Measurements from ENCODE around the gene TRIM3.

DNA sequence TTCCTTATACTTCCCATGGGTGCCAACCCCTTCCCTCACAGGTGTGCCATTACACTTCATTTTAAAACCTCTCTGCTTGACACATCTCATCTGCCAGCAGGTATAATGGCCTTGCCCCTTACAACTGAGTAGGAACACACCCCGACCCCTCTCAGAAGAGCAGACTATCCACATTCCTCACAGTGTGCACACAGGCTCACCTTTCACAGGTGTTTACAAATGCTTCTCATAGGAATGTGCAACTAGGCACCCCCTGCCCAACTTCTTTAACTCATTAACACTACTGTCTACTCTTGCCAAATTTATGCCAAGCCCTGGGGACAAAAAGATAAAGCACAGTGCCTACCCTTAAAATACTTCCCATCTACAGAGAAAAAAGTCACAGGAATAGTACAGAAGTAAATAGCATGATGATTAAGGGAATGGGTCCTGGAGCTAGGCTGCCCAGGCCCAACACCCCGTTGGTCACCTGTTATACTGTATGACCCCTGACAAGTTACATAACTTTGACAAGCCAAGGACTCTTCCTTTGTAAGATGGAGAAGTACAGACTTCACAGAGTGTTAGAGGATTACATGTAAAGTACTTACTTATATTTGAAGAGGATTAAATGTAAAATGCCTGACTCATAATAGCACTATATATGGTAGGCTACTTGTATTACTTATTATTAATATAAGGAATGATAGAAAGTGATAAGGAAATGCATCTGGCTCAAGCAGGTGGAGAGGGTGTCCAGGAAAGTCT, 15.2 kb downstream of the TRIM3 start:
- TF ChIP-seq, protein P1, sequence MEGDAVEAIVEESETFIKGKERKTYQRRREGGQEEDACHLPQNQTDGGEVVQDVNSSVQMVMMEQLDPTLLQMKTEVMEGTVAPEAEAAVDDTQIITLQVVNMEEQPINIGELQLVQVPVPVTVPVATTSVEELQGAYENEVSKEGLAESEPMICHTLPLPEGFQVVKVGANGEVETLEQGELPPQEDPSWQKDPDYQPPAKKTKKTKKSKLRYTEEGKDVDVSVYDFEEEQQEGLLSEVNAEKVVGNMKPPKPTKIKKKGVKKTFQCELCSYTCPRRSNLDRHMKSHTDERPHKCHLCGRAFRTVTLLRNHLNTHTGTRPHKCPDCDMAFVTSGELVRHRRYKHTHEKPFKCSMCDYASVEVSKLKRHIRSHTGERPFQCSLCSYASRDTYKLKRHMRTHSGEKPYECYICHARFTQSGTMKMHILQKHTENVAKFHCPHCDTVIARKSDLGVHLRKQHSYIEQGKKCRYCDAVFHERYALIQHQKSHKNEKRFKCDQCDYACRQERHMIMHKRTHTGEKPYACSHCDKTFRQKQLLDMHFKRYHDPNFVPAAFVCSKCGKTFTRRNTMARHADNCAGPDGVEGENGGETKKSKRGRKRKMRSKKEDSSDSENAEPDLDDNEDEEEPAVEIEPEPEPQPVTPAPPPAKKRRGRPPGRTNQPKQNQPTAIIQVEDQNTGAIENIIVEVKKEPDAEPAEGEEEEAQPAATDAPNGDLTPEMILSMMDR (conservative IDR thresholded peaks at IDR 0.05; ENCODE audit: low read depth, low read length), result no peak
- no peak for TF ChIP-seq EZH2 (IDR thresholded peaks at IDR 0.05; ENCODE audit: borderline replicate concordance, low read depth, low read length, poor library complexity, severe bottlenecking)
